Liver (tissue), 9 donors: ENCODE results near the gene ABCC1. TPM values are rescaled to one million over a fixed set of nuclear protein-coding genes. Genes with fewer than 3 reads are reported as not detected.

Source experiments
- DNase-seq: peaks from one replicate; pipeline ENCODE4 v3.0.0-alpha.2; 2017; ENCODE audit warnings: low spot score
- H3K27ac ChIP-seq, 2 donors: one replicate each; pipeline ENCODE4 v1.7.0; 2013; ENCODE audit warnings: inconsistent platforms in 2 of 2, low read length in 2 of 2, control low read depth in 1 of 2, low read depth in 1 of 2, mild to moderate bottlenecking in 1 of 2
- H3K27me3 ChIP-seq, 4 donors: one replicate each; pipeline versions ENCODE4 v1.6.1 to v1.7.0; 2013; ENCODE audit warnings: low read length in 3 of 4, inconsistent platforms in 1 of 4, mild to moderate bottlenecking in 1 of 4, moderate library complexity in 1 of 4; ENCODE audit not compliant: control insufficient read depth in 4 of 4, insufficient read depth in 4 of 4
- H3K36me3 ChIP-seq, 4 donors: one replicate each; pipeline versions ENCODE4 v1.6.1 to v1.7.0; 2013; ENCODE audit warnings: low read length in 3 of 4, mild to moderate bottlenecking in 3 of 4, low read depth in 1 of 4, moderate library complexity in 1 of 4; ENCODE audit not compliant: control insufficient read depth in 4 of 4, insufficient read depth in 3 of 4
- H3K4me1 ChIP-seq, 4 donors: one replicate each; pipeline versions ENCODE4 v1.6.1 to v1.7.0; 2013; ENCODE audit warnings: low read length in 3 of 4, mild to moderate bottlenecking in 3 of 4, moderate library complexity in 1 of 4; ENCODE audit not compliant: control insufficient read depth in 4 of 4, insufficient read depth in 4 of 4
- H3K4me3 ChIP-seq, 3 donors: one replicate each; pipeline versions ENCODE4 v1.6.1 to v1.7.0; 2013; ENCODE audit warnings: low read length in 3 of 3, control low read depth in 1 of 3, low read depth in 1 of 3, mild to moderate bottlenecking in 1 of 3
- H3K9ac ChIP-seq, 2 donors: one replicate each; pipeline ENCODE4 v1.7.0; 2013; ENCODE audit warnings: low read length in 2 of 2, mild to moderate bottlenecking in 2 of 2, moderate library complexity in 2 of 2, control low read depth in 1 of 2, low read depth in 1 of 2
- H3K9me3 ChIP-seq, 4 donors: one replicate each; pipeline versions ENCODE4 v1.6.1 to v1.7.0; 2013; ENCODE audit warnings: low read length in 3 of 4; ENCODE audit not compliant: control insufficient read depth in 4 of 4
- EGR1 ChIP-seq, 2 donors: IDR thresholded peaks; 2 replicates each; pipeline ENCODE4 v1.6.1; 2016 to 2018; ENCODE audit warnings: antibody characterized with exemption in 2 of 2, low read depth in 2 of 2
- FOXA2 ChIP-seq: IDR thresholded peaks from 2 replicates; pipeline ENCODE4 v1.6.1; 2016; ENCODE audit warnings: antibody characterized with exemption
- GABPA ChIP-seq, 2 donors: IDR thresholded peaks in 1 of 2; conservative IDR thresholded peaks in 1 of 2; 2 replicates each; pipeline ENCODE4 v1.6.1; 2016; ENCODE audit warnings: antibody characterized with exemption in 2 of 2, mild to moderate bottlenecking in 1 of 2, moderate library complexity in 1 of 2
- HNF4A ChIP-seq, 2 donors: conservative IDR thresholded peaks; 2 replicates each; pipeline ENCODE4 v1.6.1; 2016; ENCODE audit warnings: antibody characterized with exemption in 2 of 2, mild to moderate bottlenecking in 2 of 2
- HNF4G ChIP-seq: IDR thresholded peaks from 2 replicates; pipeline ENCODE4 v1.6.1; 2016; ENCODE audit warnings: antibody characterized with exemption
- JUND ChIP-seq, 2 donors: IDR thresholded peaks; 2 replicates each; pipeline ENCODE4 v1.6.1; 2016; ENCODE audit warnings: antibody characterized with exemption in 2 of 2
- RAD21 ChIP-seq, 2 donors: IDR thresholded peaks; 2 replicates each; pipeline ENCODE4 v1.6.1; 2016; ENCODE audit warnings: antibody characterized with exemption in 2 of 2, mild to moderate bottlenecking in 2 of 2
- RXRA ChIP-seq, 2 donors: IDR thresholded peaks; 2 replicates each; pipeline ENCODE4 v1.6.1; 2017 to 2018; ENCODE audit warnings: antibody characterized with exemption in 2 of 2, mild to moderate bottlenecking in 1 of 2
- TAF1 ChIP-seq: conservative IDR thresholded peaks from 2 replicates; pipeline ENCODE4 v1.6.1; 2016; ENCODE audit warnings: antibody characterized with exemption, mild to moderate bottlenecking
- YY1 ChIP-seq: IDR thresholded peaks from 2 replicates; pipeline ENCODE4 v1.6.1; 2016; ENCODE audit warnings: antibody characterized with exemption, mild to moderate bottlenecking
- WGBS: extraction: QIAGEN DNeasy Blood & Tissue Kit; methylation state at CpG from one replicate; pipeline ENCODE4 v1.1.7; 2013; 5-methylcytosine and 5-hydroxymethylcytosine counted together
- polyA plus RNA-seq, 2 donors: library from polyadenylated mRNA; stranded (reverse) in 1 of 2; unstranded in 1 of 2; fragments of 200-250 nt in 1 of 2; fragments of >200 nt in 1 of 2; fragmentation: Nextera tagmentation in 1 of 2; extraction: Ambion mirVana in 1 of 2; gene quantifications; one replicate each; pipeline versions ENCODE4 v1.2.1 to v1.2.3, GENCODE V29; 2013 to 2015
- total RNA-seq, 2 donors: library from RNA; depleted of rRNA; stranded (reverse); fragments of >200 nt; gene quantifications; one replicate each; pipeline ENCODE4 v1.2.3, GENCODE V29; 2014
- TF ChIP-seq, protein P1 (sequence below): IDR thresholded peaks from 2 replicates; pipeline ENCODE4 v1.6.1; 2016; ENCODE audit warnings: antibody characterized with exemption
- TF ChIP-seq, protein P2 (sequence below): IDR thresholded peaks from 2 replicates; pipeline ENCODE4 v1.6.1; 2016; ENCODE audit warnings: antibody characterized with exemption
- TF ChIP-seq, protein P3 (sequence below): fragments of 150-350 bp; IDR thresholded peaks from 2 replicates; pipeline ENCODE4 v1.5.1; 2017; ENCODE audit warnings: improper control_type of control experiment, low read depth, low read length; ENCODE audit not compliant: missing input control
- TF ChIP-seq, protein P4 (sequence below): IDR thresholded peaks from 2 replicates; pipeline ENCODE4 v1.6.1; 2016; ENCODE audit warnings: antibody characterized with exemption, mild to moderate bottlenecking
- TF ChIP-seq, protein P5 (sequence below): IDR thresholded peaks from 2 replicates; pipeline ENCODE4 v1.6.1; 2016; ENCODE audit warnings: antibody characterized with exemption
- donor health status: healthy.
- donor health status: healthy.
- donor health status: healthy.
- donor health status: healthy.
- donor health status: healthy.

The ABCC1 gene
- total and polyA plus RNA-seq, 4 donors: 0.85 to 7.7 (median 4.2) TPM

DNA sequence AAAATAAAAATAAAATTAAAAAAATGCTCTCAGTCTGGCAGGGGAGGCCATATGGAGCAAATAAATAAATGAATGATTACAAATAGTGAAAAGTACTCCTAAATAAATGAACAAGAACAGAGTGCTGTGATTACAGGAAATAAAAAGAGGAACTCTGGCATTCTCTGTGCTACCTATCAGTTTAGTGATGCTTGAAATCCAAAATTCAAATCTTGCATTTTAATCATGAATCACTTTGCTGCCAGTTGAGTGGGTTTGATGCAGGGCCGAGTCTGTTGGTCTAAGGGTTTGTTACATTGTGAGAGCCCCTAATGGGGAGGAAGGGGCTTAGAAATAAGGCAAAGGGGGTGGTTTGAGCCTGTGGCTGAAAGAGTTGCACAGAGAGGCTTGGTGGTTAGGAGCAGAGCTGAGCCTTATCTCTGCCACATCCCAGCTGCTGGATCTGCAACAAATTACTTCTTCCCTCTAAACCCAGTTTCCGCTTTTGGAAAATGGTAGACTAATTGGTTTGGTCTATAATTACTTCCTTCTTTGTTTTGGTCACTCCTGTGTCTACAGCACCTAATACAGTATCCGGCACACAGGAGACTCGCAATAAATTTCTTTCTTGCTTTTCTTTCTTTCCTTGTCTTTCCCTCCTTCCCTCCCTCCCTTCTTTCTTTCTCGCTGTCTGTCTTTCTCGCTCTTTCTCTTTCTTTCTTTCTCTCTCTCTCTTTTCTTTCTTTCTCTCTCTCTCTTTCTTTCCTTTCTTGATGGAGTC lies 6.3 kb upstream of the ABCC1 start:
- no peak for TF ChIP-seq RAD21 (IDR thresholded peaks at IDR 0.05)
- TF ChIP-seq TAF1: no peak
- no peak for TF ChIP-seq JUND (IDR thresholded peaks at IDR 0.05)
- TF ChIP-seq, protein P1, sequence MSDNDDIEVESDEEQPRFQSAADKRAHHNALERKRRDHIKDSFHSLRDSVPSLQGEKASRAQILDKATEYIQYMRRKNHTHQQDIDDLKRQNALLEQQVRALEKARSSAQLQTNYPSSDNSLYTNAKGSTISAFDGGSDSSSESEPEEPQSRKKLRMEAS: no peak
- TF ChIP-seq HNF4G: no peak
- TF ChIP-seq, protein P2, sequence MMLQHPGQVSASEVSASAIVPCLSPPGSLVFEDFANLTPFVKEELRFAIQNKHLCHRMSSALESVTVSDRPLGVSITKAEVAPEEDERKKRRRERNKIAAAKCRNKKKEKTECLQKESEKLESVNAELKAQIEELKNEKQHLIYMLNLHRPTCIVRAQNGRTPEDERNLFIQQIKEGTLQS: no peak
- TF ChIP-seq YY1: no peak
- no peak for TF ChIP-seq EGR1 (IDR thresholded peaks at IDR 0.05; ENCODE audit: low read depth in 2 of 2)
- TF ChIP-seq, protein P3, sequence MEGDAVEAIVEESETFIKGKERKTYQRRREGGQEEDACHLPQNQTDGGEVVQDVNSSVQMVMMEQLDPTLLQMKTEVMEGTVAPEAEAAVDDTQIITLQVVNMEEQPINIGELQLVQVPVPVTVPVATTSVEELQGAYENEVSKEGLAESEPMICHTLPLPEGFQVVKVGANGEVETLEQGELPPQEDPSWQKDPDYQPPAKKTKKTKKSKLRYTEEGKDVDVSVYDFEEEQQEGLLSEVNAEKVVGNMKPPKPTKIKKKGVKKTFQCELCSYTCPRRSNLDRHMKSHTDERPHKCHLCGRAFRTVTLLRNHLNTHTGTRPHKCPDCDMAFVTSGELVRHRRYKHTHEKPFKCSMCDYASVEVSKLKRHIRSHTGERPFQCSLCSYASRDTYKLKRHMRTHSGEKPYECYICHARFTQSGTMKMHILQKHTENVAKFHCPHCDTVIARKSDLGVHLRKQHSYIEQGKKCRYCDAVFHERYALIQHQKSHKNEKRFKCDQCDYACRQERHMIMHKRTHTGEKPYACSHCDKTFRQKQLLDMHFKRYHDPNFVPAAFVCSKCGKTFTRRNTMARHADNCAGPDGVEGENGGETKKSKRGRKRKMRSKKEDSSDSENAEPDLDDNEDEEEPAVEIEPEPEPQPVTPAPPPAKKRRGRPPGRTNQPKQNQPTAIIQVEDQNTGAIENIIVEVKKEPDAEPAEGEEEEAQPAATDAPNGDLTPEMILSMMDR: no peak
- TF ChIP-seq FOXA2: no peak
- TF ChIP-seq GABPA (IDR thresholded peaks at IDR 0.05 in 1 of 2, conservative IDR thresholded peaks at IDR 0.05 in 1 of 2): no peak
- Histone ChIP-seq H3K4me3 (no peak overlapping the region), H3K36me3 (no peaks in the 10 kb centered on the region), H3K27ac (no peak overlapping the region), H3K9ac (no peak overlapping the region), H3K27me3 (no peaks in the 10 kb centered on the region), H3K9me3 (no peaks in the 10 kb centered on the region), H3K4me1 (no peaks in the 10 kb centered on the region)
- DNase-seq: no peak
- WGBS: 77% methylated on average over 6 of the region's 6 CpGs

DNA sequence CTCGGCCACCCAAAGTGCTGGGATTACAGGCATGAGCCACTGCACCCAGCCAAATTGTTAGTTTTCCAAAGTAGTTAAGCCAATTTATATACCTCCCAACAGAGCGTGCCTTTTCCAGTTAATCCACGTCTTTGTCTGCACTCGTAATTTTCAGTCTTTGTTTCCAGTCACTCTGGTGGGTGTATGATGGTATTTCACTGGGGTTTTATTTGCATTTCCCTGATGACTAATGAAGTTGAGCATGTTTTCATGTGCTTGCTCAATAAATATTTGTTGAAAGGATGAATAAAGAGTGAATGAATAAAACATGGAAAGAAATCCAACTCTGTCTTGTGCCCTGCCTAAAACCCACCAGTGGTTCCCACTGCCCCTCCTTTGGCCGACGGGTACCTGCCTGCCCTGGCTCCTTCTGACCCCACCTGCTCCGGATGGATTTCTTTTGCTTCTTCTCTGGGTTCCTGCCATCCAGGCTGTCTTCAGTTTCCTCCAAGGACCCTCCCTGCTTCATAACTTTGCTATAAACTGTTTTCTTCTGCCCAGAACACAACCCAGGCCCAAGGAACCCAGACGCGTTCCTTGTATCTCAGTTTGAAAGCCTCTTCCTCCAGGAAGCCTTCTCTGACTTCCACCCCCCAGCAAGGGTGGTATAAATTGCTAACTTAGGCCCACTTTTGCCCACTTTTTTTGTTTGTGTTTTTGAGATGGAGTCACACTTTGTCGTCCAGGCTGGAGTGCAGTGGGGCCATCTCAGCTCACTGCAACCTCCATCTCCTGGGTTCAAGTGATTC lies 3.0 kb upstream of the ABCC1 start:
- TF ChIP-seq, protein P3: no peak
- TF ChIP-seq RXRA (IDR thresholded peaks at IDR 0.05) (no peak), YY1 (no peak), HNF4A (conservative IDR thresholded peaks at IDR 0.05) (no peak), FOXA2 (no peak), RAD21 (IDR thresholded peaks at IDR 0.05) (no peak), JUND (IDR thresholded peaks at IDR 0.05) (no peak)
- TF ChIP-seq, protein P1: no peak
- TF ChIP-seq, protein P4, sequence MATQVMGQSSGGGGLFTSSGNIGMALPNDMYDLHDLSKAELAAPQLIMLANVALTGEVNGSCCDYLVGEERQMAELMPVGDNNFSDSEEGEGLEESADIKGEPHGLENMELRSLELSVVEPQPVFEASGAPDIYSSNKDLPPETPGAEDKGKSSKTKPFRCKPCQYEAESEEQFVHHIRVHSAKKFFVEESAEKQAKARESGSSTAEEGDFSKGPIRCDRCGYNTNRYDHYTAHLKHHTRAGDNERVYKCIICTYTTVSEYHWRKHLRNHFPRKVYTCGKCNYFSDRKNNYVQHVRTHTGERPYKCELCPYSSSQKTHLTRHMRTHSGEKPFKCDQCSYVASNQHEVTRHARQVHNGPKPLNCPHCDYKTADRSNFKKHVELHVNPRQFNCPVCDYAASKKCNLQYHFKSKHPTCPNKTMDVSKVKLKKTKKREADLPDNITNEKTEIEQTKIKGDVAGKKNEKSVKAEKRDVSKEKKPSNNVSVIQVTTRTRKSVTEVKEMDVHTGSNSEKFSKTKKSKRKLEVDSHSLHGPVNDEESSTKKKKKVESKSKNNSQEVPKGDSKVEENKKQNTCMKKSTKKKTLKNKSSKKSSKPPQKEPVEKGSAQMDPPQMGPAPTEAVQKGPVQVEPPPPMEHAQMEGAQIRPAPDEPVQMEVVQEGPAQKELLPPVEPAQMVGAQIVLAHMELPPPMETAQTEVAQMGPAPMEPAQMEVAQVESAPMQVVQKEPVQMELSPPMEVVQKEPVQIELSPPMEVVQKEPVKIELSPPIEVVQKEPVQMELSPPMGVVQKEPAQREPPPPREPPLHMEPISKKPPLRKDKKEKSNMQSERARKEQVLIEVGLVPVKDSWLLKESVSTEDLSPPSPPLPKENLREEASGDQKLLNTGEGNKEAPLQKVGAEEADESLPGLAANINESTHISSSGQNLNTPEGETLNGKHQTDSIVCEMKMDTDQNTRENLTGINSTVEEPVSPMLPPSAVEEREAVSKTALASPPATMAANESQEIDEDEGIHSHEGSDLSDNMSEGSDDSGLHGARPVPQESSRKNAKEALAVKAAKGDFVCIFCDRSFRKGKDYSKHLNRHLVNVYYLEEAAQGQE: no peak
- TF ChIP-seq, protein P5, sequence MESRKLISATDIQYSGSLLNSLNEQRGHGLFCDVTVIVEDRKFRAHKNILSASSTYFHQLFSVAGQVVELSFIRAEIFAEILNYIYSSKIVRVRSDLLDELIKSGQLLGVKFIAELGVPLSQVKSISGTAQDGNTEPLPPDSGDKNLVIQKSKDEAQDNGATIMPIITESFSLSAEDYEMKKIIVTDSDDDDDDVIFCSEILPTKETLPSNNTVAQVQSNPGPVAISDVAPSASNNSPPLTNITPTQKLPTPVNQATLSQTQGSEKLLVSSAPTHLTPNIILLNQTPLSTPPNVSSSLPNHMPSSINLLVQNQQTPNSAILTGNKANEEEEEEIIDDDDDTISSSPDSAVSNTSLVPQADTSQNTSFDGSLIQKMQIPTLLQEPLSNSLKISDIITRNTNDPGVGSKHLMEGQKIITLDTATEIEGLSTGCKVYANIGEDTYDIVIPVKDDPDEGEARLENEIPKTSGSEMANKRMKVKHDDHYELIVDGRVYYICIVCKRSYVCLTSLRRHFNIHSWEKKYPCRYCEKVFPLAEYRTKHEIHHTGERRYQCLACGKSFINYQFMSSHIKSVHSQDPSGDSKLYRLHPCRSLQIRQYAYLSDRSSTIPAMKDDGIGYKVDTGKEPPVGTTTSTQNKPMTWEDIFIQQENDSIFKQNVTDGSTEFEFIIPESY: no peak
- Histone ChIP-seq H3K4me1 (peaks cover 0 to 4% (median 2%) of the 10 kb centered on the region in 4 donors), H3K9ac (no peak overlapping the region), H3K27me3 (peaks cover 0 to 5% (median 2%) of the 10 kb centered on the region in 4 donors), H3K4me3 (no peak overlapping the region), H3K36me3 (no peaks in the 10 kb centered on the region), H3K9me3 (no peaks in the 10 kb centered on the region), H3K27ac (no peak overlapping the region)
- 66% methylated on average over 10 of the region's 10 CpGs for WGBS
- no peak for DNase-seq
